Measurements from ENCODE around the gene DGKB.

The DGKB gene

GRCh38 chr7:14787551-14787950, 115.0 kb downstream of the DGKB start:
- DNase-seq (ENCODE audit: low read depth) = no peak
- no peak overlapping the region for H3K4me3 ChIP-seq (ENCODE audit: low read length)
- no peak for TF ChIP-seq CTCF (conservative IDR thresholded peaks at IDR 0.05; ENCODE audit: low read length)

GRCh38 chr7:14786314-14786895, 116.1 kb downstream of the DGKB start:
- no peak overlapping the region for H3K4me3 ChIP-seq (ENCODE audit: low read length)
- no peak for TF ChIP-seq CTCF (conservative IDR thresholded peaks at IDR 0.05; ENCODE audit: low read length)
- no peak for DNase-seq (ENCODE audit: low read depth)

GRCh38 chr7:14777806-14778205, 124.7 kb downstream of the DGKB start:
- DNase-seq (ENCODE audit: low read depth) = no peak
- TF ChIP-seq CTCF (conservative IDR thresholded peaks at IDR 0.05; ENCODE audit: low read length) = no peak
- no peak overlapping the region for H3K4me3 ChIP-seq (ENCODE audit: low read length)

- no peak overlapping the region for H3K4me3 ChIP-seq (ENCODE audit: low read length)
- no peak for TF ChIP-seq CTCF (conservative IDR thresholded peaks at IDR 0.05; ENCODE audit: low read length)
- no peak for DNase-seq (ENCODE audit: low read depth)
These were observed 126.3 kb downstream of the DGKB start for GRCh38 chr7:14776266-14776665.

- H3K4me3 ChIP-seq (ENCODE audit: low read length) = no peak overlapping the region
These were observed 128.8 kb downstream of the DGKB start for GRCh38 chr7:14773729-14774271.

GRCh38 chr7:14770614-14771013, 131.9 kb downstream of the DGKB start:
- no peak for DNase-seq (ENCODE audit: low read depth)
- TF ChIP-seq CTCF (conservative IDR thresholded peaks at IDR 0.05; ENCODE audit: low read length) = no peak
- no peak overlapping the region for H3K4me3 ChIP-seq (ENCODE audit: low read length)

More at GRCh38 chr7:14773729-14774271, 128.8 kb downstream of the DGKB start:
- no peak for TF ChIP-seq CTCF (conservative IDR thresholded peaks at IDR 0.05; ENCODE audit: low read length)
- no peak for DNase-seq (ENCODE audit: low read depth)

GRCh38 chr7:14769261-14769660, 133.3 kb downstream of the DGKB start:
- DNase-seq (ENCODE audit: low read depth) = no peak
- TF ChIP-seq CTCF (conservative IDR thresholded peaks at IDR 0.05; ENCODE audit: low read length) = no peak
- H3K4me3 ChIP-seq (ENCODE audit: low read length) = no peak overlapping the region
